ENCODE data around the gene SLC15A4.

GRCh38 chr12:128790653-128791373 is 32.9 kb downstream of the SLC15A4 start:
- TF ChIP-seq MAX (IDR thresholded peaks at IDR 0.05) (no peak), CTCF (IDR thresholded peaks at IDR 0.05; ENCODE audit: low read depth, low read length, missing input control) (no peak), EGR1 (IDR thresholded peaks at IDR 0.05; ENCODE audit: low read depth in 2 of 2) (no peak), ATF3 (IDR thresholded peaks at IDR 0.05) (no peak), NR2F2 (IDR thresholded peaks at IDR 0.05) (no peak), TAF1 (conservative IDR thresholded peaks at IDR 0.05) (no peak), FOXA1 (IDR thresholded peaks at IDR 0.05) (no peak), RAD21 (IDR thresholded peaks at IDR 0.05) (no peak), JUND (IDR thresholded peaks at IDR 0.05) (no peak), YY1 (IDR thresholded peaks at IDR 0.05) (no peak), REST (IDR thresholded peaks at IDR 0.05) (no peak)

All from liver (tissue), 3 donors.